ENCODE results near the gene MAN2C1.

The MAN2C1 gene

DNA sequence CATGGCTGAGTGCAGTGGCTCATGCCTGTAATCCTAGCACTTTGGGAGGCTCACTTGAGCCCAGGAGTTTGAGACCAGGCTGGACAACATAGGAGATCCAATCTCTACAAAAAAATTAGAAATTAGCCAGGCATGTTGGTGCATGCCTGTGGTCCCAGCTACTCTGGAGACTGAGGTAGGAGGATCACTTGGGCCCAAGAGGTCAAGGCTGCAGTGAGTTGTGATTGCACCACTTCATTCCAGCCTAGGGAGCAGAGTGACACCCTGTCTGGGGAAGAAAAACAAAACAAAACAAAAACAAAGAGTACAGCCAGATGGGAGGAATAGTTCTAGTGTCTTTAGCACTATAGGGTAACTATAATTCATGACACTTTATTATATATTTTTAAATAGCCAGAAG, 58.7 kb downstream of the MAN2C1 start:
- H3K4me3 ChIP-seq (ENCODE audit: control insufficient read depth, low read depth, low read length), result no peak overlapping the region
- TF ChIP-seq, protein P1, sequence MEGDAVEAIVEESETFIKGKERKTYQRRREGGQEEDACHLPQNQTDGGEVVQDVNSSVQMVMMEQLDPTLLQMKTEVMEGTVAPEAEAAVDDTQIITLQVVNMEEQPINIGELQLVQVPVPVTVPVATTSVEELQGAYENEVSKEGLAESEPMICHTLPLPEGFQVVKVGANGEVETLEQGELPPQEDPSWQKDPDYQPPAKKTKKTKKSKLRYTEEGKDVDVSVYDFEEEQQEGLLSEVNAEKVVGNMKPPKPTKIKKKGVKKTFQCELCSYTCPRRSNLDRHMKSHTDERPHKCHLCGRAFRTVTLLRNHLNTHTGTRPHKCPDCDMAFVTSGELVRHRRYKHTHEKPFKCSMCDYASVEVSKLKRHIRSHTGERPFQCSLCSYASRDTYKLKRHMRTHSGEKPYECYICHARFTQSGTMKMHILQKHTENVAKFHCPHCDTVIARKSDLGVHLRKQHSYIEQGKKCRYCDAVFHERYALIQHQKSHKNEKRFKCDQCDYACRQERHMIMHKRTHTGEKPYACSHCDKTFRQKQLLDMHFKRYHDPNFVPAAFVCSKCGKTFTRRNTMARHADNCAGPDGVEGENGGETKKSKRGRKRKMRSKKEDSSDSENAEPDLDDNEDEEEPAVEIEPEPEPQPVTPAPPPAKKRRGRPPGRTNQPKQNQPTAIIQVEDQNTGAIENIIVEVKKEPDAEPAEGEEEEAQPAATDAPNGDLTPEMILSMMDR (IDR thresholded peaks at IDR 0.05; ENCODE audit: control insufficient read depth, insufficient read depth, low read depth, low read length, missing control alignments), result no peak
- no peak for DNase-seq (ENCODE audit: low read depth)

DNA sequence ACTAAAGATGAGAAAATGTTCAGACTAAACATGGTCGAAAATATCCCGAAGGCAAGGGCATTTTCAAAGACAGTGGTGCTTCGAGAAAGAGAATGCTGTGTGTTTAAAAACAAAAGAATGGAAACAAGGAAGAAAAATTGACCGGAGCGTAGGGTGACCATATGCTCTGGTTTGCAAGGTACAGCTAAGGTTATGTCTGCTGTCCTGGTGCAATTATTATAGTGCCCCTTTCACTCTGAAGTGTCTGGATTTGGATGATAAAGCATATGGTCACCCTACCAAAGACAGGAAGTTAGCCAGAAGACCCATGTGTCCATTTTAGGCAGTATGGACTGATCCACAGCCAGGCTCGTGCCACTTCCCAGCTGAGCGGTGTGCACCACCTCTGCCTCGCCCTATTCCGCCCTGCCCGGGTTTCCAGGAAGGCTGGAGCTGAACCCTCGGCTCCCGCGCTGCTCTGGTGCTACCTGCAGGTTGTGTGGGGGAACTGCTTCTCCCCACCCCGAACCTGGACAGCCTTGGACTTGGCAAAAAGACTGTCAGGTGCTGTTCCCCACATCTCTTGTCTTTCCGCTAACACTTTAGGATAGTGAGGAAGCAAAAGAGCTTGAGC, 60.5 kb downstream of the MAN2C1 start:
- H3K4me3 ChIP-seq (ENCODE audit: control insufficient read depth, low read depth, low read length), result no peak overlapping the region
- TF ChIP-seq, protein P1 (IDR thresholded peaks at IDR 0.05; ENCODE audit: control insufficient read depth, insufficient read depth, low read depth, low read length, missing control alignments), result peak; percentile 43
- DNase-seq (ENCODE audit: low read depth), result no peak

DNA sequence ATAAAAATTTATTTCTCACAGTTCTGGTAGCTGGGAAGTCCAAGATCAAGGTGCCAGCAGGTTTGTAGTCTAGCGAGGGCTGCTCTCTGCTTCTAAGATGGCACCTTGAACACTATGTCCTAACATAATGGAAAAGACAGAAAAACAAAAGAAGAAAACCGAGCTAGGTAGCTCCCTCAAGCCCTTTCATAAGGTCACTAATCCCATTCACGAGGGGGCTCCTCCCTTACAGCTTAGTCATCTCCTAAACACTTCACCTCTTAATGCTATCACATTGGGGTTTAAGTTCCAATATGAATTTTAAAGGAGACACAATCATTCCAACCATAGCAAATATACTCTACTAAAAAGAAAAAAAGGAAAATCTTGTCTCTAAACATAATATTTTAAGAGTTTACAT, 62.2 kb downstream of the MAN2C1 start:
- TF ChIP-seq, protein P1 (IDR thresholded peaks at IDR 0.05; ENCODE audit: control insufficient read depth, insufficient read depth, low read depth, low read length, missing control alignments), result no peak
- no peak overlapping the region for H3K4me3 ChIP-seq (ENCODE audit: control insufficient read depth, low read depth, low read length)
- no peak for DNase-seq (ENCODE audit: low read depth)
